ENCODE data around the gene PAK6.

- no peak for TF ChIP-seq POLR2AphosphoS5 (IDR thresholded peaks at IDR 0.05; ENCODE audit: low read depth, low read length)
- no peak for TF ChIP-seq SIN3A (IDR thresholded peaks at IDR 0.05; ENCODE audit: borderline replicate concordance, insufficient read depth, low read length)
Observed at GRCh38 chr15:40290918-40291574, 52.2 kb downstream of the PAK6 start.

All from PFSK-1 (cell line).